Amygdala (tissue), 56 donors: ENCODE results near the gene DGKI.

Experiments used
- DNase-seq, 56 donors: peaks; one replicate each; lab custom pipeline; 2025; lab: John Stamatoyannopoulos, UW

Gene DGKI

DNA sequence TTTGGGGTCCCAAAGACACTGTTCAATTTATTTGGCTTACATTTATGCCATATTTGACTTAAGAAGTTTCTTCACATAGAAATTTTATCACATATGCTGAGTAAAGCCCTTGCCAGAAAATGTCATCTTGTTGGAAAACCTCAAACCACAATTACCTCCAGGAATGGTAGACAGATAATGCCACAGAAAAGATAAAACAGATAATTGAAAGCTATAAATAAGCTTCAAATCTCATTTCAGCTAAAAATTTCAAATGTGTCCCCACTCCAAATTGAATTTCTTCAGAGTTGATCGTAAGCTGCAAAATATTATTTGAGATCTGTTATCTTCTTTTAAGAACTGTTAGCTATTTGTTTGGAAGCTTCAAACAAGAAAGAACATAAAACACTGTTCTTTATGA lies 326.8 kb downstream of the DGKI start:
- no peak for DNase-seq

DNA sequence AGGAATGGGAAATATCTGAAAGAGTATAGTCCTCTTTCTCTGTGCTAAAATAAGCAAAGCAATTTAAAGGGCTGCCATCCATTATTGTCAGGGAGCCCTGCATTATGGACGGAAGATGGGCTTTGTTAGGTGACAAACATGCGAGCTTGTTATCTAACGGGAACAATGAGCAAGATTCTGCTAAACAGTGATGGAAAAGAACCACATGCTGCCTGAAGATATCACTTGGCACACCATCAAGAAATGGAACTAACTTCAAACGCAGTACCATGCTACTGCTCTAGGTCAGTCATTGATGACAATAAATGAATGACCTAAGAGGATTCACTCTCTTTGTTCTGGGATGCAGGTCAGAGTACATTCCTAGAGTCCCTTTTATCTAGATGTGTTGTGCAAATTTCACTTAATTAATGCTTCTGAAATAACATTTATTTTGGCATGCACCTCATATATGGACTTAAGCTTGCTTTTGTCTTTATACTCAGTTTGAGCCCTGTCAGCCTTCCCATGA lies 327.5 kb downstream of the DGKI start:
- no peak for DNase-seq

DNA sequence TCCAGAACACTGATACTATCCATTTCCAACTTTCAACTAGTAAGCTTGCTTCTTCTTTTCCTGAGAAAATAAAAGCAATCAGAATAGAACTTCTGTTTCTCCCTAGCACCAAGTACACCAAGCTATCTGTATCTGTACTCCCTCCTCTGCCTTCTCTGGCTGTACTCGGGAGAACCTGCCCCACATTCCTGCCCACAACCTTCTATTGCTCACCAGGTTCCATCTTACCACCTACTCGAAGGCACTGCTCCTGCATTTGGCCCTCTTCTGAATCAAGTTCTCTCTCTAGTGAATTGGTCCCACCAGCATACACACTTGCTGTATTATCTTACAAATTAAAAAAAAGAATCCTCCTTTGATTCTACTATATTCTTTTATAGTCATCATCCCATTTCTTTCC lies 333.7 kb downstream of the DGKI start:
- DNase-seq, result no peak

DNA sequence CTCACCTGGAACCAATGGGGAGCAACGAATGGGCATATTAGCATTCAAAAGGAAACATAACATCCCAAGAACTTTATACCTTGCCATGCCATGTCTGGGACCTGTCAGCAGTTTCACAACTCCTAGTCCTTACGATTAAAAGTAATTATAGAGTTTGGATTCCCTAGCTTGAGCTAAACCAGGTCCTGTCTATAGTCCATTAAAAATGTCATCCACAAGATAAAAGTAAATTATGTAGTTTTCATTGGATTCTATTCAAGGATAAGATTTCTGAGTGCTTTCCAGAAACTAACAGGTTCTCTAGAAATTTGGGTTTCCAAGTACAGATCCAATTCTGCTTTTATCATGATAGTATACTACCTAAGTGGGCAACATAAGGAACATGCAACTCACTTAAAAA lies 339.7 kb downstream of the DGKI start:
- no peak for DNase-seq

DNA sequence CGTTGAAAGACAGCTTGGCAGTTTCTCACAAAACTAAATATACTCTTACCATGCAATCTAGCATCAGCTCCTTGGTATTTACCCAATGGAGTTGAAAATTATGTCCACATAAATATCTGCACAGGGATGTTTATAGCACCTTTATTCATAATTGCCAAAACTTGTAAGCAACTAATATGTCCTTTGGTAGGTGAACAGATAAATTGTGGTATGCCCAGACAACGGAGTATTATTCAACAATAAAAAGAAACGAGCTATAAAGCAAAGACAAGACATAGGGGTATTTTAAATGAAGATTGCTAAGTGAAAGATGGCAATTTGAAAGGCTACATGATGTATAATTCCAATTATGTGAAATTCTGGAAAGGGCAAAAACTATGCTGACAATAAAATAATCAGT lies 340.7 kb downstream of the DGKI start:
- no peak for DNase-seq

DNA sequence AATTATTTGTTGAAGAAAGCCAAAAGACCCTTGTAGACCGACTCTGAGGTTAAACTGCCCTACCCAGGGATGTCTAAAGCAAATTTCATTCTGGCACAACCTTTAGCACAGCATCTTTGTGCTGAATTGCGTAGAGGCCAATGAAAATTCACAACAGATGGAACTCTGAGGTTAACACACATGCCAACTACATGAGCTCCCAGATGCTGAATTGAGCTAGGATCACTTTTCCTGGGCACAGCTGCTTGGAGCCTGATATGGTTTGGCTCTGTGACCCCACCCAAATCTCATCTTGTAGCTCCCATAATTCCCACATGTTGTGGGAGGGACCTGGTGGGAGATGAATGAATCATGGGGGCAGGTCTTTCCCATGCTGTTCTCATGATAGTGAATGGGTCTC lies 345.2 kb downstream of the DGKI start:
- no peak for DNase-seq

DNA sequence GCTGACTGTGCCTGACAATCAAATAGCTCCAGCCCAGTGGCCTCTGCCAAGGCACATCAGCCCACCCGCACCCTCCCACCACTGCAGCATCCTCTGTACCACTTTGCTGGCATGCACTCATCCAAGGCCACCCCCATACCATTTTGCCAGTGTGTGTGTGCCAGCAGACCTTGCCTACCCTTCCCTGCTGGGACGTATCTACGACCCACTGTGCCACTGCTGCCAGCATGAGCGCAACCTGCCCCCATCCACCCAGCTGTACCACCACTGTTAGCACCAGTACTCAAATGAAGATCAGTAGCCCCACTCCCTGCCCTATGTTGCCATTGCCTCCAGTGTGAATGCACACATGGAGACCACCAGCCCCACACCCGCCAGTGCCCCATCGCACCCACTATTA lies 353.9 kb downstream of the DGKI start:
- no peak for DNase-seq

DNA sequence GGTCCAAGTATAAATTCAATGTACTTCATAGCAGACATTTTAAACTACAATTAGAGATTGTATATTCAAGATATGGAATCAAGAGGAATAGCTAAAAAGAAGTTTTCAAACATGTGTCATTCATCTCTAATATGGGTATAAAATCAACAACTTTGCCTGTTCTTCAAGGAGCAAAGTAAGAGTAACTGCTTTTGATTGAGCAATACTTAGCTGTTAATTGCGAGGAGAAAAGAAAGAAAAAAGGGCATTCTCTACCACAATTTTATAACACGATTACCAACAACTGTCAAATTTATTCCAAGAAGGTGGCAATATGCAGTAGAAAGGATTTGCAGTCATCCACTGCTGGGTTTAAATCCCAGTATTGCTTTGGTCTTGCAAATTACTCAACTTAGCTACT lies 356.9 kb downstream of the DGKI start:
- no peak for DNase-seq

DNA sequence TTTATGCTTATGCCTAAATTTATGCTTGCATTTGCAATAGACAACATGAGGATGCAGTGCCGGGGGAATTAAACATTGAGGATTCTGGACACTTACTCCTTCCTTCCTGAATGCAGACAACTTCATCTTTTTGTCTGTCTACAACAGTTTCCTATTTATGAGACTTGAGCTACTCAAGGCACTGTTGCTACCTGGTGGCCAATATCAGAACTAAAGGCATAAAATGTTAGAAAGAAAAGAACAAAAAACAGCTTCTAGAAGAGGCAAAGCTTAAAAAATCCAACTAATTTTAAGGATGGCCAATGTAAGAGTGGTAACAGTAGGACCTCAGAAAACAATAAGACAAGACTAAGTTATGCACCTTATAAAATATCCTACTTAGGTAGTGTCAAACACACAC lies 358.7 kb downstream of the DGKI start:
- DNase-seq, result no peak

DNA sequence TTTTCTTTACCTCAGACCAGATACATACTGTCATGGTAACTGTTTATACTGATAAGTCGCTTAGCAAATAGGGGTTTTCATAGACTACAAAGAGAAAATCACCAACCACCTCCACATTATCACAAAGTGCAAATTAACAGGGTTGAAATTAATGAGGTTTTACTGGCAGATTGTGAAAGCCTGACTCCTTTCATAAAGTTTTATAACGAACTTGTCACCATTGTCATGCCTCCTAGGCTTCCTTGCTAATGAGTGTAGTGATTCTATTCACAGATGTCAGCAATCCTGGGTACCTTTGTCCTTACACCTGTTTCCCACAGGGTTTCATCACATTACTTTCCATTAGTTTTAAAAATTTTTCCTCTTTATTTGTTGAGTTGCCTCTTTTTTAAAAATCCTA lies 361.0 kb downstream of the DGKI start:
- no peak for DNase-seq

DNA sequence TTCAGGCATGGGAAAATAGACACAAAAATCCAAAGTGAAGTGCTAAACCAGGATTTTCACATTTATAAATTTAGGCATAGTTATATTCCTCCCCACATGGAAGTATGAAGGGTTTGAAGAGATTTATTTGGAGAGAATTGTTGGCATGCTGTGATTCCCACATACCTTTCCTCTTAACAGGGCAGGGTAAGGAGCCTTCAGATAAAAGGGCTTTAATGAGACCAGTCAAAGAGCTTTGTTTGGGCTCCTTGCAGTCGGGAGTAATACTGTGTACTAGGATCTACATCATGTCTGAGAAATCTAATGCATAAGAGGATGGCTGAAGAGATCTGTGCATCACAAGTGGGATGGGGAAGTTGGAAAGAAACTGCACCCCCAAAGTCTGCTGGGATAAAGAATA lies 362.4 kb downstream of the DGKI start:
- DNase-seq, result no peak

DNA sequence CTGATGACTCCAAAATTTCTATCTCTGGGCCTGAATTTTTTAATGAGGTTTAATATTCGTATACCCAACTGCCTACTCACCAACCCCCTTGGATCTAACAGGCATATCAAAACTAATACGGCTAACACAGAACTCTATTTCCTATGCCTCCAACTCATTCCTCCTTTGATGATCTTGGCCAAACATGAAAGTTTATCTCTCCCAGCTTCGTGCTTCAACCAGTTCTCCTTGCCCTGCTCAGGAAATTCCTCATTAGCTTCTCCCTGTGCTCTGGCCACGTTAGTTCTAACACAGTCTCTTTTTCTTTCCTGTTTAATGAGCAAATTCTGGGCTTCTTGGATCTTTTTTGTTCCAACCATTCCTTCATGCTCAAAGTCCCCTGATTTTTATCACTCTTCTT lies 364.3 kb downstream of the DGKI start:
- no peak for DNase-seq

DNA sequence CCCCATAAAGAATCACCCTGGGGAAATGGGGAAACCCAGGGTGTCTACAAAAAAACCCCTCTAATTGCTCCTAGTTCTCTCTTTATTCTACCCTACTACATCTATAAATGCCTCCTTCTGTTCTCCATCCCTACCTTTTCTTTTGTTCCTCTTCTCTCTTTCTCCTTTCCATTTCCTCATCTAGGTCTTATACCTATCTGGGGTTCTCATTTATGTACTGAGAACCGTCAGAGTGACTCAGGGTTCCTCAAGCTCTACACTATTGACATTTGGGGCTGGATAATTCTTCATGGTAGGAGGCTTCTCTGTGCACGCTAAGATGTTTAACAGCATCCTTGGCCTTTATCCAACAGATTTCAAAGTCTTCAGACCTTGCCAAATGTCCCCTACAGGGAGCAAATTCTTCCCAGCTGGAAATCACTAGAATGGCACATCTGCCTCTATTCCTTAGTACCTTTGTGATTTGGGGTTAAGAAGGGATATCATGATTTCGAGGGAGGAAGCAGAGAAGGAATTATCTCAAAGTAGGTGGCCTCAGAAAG lies 365.9 kb downstream of the DGKI start:
- DNase-seq, result no peak

DNA sequence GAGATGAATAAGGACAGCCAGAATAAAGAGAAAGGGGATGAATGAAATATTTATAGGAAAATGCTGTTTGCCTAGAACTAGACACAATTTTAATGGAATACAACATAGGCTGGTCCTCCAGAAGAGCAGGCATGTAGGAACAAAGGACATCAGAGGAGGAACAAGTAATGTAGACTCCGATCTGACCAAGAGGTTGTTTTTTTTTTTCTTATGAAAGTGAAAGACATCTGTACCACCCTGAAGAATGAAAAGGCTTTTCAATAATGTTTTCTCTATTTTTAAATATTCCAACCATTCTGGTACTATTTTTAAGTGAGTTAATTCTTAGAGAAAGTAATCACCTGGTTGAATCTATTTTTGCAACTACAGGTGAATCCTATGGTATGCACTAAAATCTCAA lies 366.4 kb downstream of the DGKI start:
- no peak for DNase-seq

DNA sequence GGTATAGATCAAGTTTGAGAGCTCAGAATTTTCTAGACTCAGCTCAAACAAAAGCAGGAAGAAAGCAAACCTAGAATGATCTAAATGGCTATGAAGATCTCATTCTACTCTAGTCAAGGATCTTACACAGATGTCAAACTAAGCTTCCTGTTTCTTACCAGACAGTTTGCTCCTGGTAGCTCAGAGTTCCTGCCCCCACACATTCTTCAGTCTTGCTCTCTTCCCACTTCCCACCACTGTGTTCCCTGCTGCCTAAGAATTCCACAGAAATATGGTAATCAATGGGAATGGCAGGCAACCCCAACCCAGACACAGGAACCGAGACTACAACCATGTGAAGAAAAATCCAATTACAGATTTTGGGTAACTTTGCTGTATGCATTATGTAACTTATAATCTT lies 369.8 kb downstream of the DGKI start:
- DNase-seq, result no peak

DNA sequence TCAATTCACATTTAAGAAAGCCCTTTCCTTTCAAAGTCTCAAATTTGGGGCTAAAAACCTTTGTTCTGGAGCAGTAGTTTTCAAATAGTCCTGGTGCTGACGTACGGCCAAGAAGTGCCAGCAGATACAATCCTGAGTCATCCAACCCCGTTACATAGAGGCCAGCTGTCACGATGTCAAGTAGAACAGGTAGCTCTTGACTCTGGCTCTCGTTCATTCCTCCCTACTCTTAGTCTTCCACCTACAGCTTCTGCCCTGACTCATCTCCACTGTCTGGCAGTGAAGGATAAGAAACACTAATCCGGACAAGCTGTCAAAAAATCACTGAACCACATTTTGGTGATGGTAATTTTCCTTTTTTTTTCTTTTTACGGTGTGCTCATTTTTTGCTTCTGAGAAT lies 370.8 kb downstream of the DGKI start:
- DNase-seq, result peak in 1 of 56 donors; percentile 18

DNA sequence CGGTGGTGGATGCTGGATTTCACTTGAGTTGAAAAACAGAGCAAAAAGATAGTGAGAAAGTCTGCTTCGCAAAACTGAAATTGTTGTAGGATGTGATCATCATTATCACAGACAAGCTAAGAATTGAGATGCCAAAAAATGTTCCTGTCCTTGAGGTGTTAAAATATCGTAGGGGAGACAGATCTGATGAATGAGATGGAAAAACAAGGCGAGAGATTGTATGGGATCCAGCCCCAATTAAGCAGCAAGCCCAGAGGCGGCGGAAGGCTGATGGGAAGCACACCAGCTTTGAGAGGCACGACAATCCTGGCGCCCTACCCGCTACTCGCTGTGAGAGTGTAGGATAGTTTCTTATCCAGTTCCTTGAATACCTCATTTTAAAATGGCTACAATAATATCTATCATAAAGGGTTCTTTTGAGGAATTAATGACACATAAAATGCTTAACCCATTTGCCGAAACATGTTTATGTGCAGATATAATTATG lies 372.2 kb downstream of the DGKI start:
- DNase-seq, result peak in 1 of 56 donors; percentile 7

DNA sequence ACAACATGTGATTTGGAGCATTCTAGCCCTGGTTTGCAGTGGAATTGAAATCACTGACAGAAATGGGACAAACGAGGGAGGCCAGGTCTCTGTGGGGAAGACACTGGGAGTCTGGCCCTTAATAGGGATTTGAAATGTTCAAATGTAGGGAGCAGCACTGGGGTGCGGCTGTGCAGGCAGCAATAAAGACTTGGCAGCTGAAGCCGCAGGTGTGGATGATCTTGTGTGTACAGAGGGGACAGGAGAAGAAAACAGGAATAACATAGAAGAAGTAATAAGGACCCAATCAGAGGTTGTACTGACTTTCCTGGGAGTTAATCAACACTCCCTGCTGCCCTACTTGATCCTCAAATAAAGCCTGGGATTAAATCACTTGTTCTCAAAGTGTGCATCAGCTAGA lies 375.6 kb downstream of the DGKI start:
- DNase-seq, result no peak

DNA sequence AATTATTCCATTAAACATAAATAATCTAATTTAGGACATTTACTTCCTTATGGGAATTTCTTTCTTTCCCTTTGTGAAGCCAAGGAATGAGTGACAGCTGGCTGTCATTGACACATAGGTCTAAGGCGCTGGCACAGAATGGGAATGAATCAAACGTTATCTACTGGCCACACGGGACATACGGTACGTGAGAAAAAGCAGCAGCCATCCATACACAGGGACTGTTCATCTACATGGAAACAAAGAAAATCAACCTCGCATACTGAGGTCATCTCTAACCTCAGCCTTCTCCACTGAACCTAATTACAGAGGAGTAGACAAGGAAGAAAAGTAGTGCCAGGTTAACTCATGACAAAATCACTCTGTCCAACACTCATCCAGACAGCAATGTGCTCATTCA lies 376.9 kb downstream of the DGKI start:
- no peak for DNase-seq

DNA sequence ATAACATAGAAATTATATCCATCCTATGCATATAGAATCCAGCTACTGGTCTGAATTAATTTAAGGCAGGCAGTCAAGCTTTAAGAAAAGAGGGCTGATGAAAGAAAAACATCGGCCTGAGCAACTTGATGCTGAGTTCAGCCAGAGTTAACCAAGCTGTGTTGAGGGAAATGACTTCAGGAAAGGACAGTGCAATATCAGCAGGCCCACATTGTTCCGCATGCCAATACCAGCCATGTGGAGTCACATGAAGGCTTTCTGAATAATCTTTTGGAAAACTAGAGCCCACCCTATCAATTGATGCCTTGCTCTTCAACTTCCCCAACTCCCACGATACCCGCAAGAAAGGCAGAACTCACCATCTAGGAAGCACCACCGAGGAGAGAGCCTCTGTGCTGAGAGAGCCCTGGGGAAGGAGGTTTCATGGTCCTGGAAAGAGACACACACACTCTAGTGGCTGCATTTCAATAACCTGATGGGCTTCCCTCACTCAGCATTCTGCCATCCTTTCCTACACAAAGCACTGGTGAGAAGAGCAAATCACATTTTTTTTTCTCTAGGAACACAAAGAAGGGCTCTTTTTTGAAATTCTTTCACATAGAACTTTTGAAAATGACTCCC lies 377.5 kb downstream of the DGKI start:
- DNase-seq, result no peak

DNA sequence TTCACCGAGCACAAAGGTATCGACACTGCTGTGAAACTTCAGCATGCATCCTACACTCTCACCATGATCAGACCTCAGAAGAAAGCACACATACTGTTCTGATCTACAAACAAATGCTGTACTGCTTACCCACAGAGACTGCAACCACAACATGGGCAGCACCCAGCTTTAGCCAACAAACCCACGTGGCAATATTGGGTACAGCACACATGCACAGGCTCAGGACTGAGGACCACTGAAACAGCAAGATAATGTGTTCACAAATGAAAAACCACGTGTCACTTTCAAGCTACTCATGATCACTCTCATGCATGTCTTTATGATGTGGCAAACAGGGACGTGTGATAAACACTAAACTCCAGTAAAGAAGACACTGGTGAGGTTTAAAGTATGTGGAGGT lies 383.9 kb downstream of the DGKI start:
- DNase-seq, result no peak

DNA sequence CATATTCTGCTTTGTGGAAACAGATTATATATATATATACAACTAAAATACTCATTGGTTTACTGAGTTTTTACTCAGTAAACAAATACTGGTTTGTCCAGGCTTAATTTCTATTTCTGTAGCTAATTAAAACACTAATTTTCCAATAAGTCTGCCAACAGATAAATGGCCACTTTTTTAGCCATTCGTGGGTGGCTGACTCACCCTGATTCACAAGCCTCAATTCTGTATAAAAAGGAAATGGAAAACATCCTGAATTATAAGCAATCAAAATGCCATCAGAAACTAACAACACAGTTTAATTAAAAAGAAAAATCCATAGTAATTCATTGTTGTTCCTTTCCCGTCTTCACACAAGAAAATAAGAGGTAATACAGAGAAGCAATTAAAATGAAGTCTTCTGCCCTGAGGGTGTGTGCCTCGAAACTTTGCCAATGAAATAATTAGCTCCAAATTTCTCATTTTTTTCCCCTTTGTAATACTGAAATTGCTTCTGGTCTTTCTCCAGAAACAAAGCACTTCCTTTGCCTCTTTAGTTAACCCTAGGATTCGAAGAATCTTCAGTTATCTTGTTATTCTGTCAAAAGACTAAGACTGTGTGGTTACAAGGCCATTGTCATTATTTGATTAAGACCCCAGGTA lies 384.6 kb downstream of the DGKI start:
- DNase-seq, result peak in 1 of 56 donors; percentile 6
